Stimulated activated CD4-positive, alpha-beta T cell treated with anti-CD3 and anti-CD28 coated beads, Interleukin-2, amount 100 ng/mL, for 48 hours (primary cell): ENCODE measurements around the gene HSD3B1.
A peak's percentile ranks its signal among the peaks of the same experiment; 100 is the strongest.

ENCODE experiments used
- DNase-seq, 2 donors: peaks; one replicate each; pipeline ENCODE4 v3.0.0-alpha.2; 2020

Gene HSD3B1

DNA sequence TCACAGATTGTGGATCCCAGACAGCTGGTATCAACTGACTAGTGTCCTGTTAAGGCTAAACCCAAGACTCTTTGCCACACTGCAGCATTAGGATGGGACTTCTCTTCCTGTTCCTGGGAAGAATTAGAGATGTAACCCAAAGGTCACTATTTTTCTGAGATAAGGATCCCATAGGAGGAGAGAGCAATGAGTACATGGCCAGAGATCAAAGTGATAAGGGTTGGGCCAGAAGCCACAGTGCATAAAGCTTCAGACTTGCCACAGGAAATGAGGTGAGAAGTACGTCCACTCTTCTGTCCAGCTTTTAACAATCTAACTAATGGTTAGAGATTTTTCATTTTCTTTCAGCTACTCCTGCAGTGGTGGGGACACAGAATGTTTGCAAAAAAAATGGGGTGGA is at the start of gene HSD3B1:
Gene HSD3B1 (plus strand): TSS at position 270 of the 400 bp plus-strand sequence. CDS start 267 bp downstream, outside the sequence.
- DNase-seq: no peak

- DNase-seq: no peak
Measured at GRCh38 chr1:119462964-119463363, 44.0 kb upstream of the HSD3B1 start.

GRCh38 chr1:119463569-119463968 is 43.4 kb upstream of the HSD3B1 start:
- no peak for DNase-seq

DNA sequence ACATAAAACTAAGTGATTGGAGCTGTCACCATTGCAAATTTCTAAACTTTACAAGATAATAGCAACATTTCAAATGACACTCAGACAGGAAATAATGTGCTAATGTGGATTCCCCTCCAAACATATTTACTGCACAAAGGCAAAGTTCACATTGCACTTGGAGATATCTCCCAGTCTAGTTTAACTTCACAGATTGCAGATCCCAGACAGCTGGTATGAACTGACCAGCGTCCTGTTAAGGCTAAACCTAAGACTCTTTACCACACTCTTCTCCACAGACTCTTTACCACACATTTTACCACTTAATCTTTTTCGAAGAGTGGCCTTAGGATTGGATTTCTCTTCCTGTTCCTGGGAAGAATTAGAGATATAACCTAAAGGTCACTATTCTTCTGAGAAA is 40.6 kb upstream of the HSD3B1 start:
- no peak for DNase-seq

- no peak for DNase-seq
Measured at GRCh38 chr1:119467219-119467618, 39.8 kb upstream of the HSD3B1 start.

GRCh38 chr1:119467857-119468668 is 38.9 kb upstream of the HSD3B1 start:
- no peak for DNase-seq

DNA sequence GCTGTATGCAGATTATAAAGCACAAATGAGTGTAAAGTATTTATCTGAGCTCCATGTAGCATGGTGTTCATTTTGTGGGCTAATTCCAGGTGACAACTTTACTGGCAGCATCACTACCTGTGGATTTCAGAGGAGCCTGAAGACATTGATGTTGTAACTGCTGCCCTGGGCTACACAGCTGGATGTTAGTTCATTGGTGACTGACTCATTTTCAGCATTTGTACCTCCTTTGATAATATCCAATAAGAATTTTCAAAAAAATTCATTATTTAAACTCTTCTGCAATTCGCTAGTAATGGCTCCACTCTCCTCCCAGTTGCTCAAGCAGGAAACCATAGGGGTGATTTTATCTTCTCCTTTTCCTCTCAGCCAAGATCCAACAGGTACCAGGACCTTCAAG is 37.3 kb upstream of the HSD3B1 start:
- DNase-seq: no peak

DNA sequence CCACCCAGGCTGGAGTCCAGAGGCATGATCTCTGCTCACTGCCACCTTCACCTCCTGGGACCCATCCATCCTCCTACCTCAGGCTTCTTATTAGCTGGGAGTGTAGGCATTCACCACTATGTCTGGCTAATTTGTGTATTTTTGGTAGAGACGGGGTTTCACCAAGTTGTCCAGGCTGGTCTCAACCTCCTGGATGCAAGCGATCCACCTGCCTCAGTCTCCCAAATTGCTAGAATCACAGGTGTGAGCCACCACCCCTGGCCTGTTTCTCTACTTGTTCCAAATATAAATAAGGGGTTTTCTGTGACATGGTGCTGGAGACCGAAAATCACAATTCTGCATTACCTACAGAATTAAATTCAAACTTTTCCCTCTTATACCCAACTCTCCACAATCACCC is 36.6 kb upstream of the HSD3B1 start:
- no peak for DNase-seq

- DNase-seq: no peak
Measured at GRCh38 chr1:119470958-119471357, 36.1 kb upstream of the HSD3B1 start.

- no peak for DNase-seq
Measured at GRCh38 chr1:119471566-119471965, 35.4 kb upstream of the HSD3B1 start.

DNA sequence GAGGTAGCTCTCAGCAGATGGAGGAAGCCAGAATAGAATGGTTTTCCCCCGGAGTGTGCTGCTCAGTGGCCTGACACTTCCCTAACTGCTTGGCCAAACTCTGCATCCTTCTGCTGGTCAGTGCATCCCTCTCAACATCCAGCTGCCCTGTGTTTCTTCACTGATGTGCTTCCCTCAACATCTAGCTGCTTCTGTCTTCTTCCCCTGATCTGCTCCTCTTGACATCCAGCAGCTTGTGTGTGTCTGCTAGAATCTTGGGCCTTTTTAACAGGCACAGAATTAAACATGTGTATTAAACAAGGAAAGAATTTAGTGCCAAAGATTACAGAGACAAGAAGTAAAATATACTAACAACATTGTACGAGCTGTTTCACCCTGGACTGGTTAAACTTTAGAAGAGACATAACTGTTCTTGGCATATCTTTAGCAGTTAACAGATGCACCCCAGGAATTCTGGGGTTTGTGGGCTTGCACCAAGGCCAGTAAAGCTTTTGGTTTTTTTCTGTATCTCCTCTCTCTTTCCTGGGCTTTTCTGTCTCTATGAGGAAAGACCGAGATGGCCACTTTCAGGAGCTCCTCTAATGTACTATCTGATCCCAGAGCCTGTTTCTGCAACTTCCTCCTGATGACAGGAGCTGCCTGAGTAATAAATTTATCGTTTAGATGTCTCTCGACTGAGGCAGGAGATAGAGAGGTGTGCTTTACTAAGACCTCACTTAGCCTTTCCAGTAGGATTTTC is 34.8 kb upstream of the HSD3B1 start:
- DNase-seq: no peak

DNA sequence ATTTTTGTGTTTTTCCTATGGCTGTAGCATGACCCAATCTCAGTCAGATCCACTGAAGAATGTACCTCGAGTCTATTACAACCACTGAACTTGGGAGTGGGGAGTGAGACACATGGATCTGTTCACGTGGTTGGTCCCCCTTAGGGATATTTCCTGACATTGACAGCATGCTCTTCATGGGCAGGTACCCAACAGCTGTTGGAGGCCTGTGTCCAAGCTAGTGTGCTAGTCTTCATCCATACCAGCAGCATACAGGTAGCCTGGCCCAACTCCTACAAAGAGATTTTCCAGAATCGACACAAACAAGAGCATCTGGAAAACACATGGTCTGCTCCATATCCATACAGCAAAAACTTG is 34.2 kb upstream of the HSD3B1 start:
- DNase-seq: no peak

- DNase-seq: peak; percentile 7 to 14
Measured at GRCh38 chr1:119475866-119476439, 31.1 kb upstream of the HSD3B1 start.

GRCh38 chr1:119477710-119478109 is 29.3 kb upstream of the HSD3B1 start:
- DNase-seq: no peak

DNA sequence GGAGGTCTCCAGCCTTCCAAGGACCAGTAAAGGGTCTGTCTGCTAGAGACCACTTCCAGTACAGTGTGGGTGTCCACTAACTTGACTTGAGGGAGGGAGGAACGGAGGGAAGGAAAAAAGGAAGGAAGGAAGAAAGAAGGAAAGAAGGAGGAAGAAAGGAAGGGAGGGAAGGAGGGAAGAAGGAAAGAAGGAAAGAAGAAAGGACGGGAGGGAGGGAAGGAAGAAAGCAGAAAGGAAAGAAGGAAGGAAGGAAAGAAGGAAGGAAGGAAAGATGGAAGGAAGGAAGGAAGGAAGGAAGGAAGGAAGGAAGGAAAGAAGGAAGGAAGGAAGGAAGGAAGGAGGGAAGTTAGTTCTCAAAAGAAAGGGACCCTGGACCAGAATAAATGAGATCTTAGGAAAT is 26.8 kb upstream of the HSD3B1 start:
- DNase-seq: no peak

GRCh38 chr1:119481951-119482350 is 25.1 kb upstream of the HSD3B1 start:
- DNase-seq: no peak

GRCh38 chr1:119482517-119483425 is 24.2 kb upstream of the HSD3B1 start:
- no peak for DNase-seq

DNA sequence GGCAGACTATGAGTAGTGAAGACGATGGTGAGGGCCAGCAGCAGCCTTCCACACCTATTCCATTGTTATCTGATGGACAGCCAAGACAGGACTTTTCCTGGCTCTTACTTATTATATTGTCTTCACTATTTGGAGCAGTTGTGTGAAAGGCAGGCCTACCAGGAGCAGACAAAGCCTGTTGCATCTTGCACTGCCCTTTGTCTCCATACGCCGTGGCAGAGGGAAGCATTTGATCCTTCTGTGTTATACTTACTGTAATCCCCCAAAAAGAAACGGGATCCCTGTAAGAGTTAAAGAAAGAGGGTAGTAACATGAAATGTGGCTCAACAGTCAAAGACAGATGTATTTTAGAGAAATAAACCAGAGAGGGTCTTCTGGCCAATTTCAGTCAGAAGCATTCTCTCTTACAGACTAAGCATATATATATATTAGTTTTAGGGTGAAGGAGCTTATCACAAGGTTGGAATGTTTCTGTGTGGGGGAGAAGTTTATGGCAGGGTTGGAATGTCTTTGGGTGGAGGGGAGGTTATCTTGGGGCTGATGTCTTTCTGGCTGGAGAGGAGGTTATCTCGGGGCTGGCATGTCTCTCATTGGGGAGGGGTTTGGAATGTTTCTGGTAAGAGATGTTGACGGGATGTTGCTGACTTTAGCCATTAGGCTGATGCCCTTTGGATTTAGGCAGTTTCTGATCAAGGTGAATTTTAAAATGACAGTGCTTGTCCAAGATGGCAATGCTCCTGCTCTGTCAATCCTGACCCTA is 23.4 kb upstream of the HSD3B1 start:
- DNase-seq: no peak

GRCh38 chr1:119485201-119485600 is 21.8 kb upstream of the HSD3B1 start:
- DNase-seq: no peak

DNA sequence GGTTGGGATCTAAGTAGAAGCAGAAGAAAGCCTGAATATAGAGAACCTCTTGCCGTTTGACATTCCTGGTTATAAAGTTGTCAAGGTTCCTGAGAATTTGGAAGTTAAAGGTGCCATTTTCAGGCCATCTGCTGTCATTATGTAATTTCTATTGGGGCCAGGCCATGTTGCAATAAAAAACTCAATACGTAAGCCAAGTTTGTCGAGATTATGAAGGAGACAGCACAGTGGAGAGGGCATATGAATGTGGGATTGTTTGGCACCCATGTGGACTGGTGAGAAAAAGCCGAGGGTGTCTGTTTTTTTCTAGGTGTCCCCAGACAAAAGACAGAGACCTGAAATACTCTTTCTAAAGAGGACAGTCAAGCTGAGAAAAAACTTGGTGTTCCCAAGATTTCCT is 18.8 kb upstream of the HSD3B1 start:
- DNase-seq: no peak

- DNase-seq: no peak
Measured at GRCh38 chr1:119489201-119489600, 17.8 kb upstream of the HSD3B1 start.

GRCh38 chr1:119490925-119491324 is 16.1 kb upstream of the HSD3B1 start:
- DNase-seq: no peak
